Stimulated activated CD4-positive, alpha-beta T cell treated with anti-CD3 and anti-CD28 coated beads, Interleukin-12 subunit alpha, Interleukin-12 subunit beta, amount 100 ng/mL, for 48 hours (primary cell): ENCODE results near the gene IQGAP3.

ENCODE experiments used
- DNase-seq, 3 donors: peaks; one replicate each; pipeline ENCODE4 v3.0.0-alpha.2; 2020; ENCODE audit warnings: low read depth in 2 of 3, low spot score in 1 of 3

Gene IQGAP3

GRCh38 chr1:156497743-156498431 lies 74.5 kb downstream of the IQGAP3 start:
- DNase-seq, result no peak

DNA sequence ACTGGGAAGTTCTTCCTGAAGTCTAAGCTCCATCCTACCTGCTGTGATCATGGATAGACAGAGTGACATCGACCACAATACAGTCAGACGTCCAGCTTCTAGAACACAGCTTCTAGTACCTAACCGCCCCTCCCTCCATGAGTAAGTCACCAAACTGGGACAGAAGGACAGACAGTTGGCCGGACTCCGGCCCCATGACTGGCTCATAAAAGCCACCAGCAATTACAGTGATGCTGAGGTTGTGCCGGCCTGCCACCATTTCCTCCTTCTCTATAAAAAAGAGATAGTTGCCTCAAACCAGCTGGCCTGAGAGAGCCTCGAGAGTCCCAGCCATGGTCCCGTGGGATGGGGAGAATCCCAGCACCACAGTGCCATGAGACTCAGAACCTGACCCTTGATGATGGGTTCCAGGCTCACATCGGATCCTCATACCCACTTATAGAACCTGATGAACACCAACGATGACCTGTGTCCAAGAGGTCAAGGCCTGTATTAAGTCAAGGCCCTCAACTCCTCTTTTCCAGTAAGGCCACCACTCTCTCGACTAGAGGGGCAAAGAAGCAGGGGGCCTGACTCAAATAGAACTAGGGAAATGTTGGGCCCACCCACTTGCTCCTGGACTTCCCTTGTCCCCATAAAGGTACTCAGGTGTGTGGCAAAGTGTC lies 75.2 kb downstream of the IQGAP3 start:
- no peak for DNase-seq

DNA sequence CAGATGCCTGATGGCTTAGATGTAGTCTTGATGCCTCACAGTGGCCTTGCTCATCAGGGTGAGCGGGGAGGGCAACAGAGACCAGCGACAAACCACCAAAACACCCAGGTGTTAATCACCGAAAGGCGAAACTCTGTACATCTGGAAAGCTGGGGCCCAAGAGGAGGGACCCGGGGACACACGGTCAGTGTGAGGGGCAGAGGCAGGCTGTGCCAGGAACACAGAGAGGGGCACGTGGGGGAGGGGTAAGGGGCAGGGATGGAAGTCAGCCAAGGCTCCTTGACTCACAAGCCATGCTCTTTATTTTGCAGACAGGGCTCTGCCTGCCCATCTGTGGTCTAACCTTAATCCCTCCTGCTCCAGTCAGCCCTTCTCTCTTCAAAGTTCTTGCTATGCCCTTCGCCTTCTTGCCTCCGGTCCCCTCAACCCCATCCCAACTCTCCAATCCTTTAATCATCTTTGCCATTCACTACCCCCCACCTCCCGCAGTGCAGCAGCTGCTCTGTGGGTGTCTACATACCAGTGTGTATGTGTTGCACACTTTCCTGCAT lies 76.1 kb downstream of the IQGAP3 start:
- no peak for DNase-seq

DNA sequence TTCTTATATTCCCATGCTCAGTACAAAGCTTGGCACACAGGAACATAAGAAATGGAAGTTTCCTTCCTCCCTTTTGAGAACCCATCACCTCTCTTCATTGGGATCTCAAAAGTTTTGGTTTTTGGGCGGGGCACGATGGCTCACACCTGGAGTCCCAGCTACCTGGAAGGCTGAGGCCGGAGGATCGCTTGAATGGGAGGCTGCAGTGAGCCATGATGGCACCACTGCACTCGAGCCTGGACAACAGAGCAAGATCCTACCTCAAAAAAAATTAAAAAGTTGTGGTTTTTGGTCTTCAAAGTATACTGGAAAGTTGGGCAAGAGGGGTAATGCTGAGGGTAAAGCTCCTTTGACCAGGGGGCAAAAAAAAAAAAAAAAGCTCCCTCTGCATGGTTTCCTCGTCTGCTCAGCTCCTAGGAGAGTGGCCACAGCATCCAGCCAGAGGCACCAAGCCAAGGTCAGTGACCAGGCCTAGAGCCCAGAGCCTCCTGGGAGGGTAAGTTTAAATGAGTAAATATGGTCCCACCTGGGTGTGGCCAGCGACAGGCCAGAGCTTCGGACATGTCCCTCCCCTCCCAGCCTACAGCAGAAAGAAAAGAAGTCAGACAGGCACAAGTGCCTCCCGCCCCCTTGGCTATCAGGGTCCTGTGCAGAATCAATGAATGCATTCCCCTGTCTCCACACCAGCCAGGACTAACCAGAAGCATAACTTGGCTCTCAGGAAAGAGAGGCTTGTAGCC lies 76.8 kb downstream of the IQGAP3 start:
- DNase-seq, result no peak

DNA sequence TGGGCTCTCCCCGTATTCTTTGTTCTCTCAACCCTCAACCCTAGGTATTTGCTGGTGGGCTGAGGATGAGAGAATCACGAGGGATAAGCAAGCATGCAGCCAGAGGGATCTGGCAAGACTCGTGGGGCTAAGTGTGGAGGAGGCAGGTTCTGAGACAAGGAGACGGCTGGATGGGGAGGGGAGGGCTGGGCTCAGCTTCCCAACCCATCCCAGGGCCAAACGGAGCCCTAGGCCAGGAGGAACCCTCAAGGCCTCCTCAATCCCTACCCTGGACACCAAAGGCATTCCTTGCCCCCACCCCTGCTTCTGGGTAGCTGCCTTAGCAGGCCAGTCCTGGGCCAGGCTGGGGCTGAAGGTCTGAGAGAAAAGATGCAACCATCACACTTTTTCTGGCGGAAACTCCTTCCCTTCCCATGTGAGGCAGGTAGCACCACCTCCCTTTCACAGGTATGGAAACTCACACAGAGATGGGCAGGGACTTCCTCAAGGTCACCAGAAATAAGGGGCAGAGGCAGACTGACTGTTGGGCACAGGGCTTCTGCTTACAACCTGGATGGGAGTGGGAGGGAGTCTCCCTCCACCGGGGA lies 78.0 kb downstream of the IQGAP3 start:
- no peak for DNase-seq

GRCh38 chr1:156493742-156494141 lies 78.6 kb downstream of the IQGAP3 start:
- no peak for DNase-seq

DNA sequence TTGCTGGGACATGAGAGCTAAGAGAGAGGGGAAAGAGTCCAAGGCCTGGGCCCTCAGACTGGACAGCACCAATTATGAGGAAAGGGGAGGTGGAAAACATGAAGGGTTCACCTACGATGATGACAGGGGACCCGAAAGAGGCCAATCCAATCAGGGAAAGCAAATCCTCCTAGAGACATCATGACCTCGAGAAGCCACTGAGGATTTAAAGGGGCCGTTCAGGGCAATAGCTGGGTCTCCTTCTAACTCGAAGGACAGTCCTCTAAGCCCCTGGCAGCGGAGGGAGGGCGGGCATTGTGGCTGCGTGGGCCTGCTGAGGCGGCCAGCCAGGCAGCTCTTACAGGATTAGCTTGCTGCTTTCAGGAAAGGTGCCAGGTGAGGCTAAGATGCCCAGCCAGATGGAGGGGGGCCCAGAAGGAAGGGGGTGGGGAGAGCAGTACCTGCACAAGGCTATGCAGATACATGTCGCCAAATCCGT lies 79.2 kb downstream of the IQGAP3 start:
- no peak for DNase-seq

- no peak for DNase-seq
Observed at GRCh38 chr1:156492591-156493080, 79.7 kb downstream of the IQGAP3 start.

DNA sequence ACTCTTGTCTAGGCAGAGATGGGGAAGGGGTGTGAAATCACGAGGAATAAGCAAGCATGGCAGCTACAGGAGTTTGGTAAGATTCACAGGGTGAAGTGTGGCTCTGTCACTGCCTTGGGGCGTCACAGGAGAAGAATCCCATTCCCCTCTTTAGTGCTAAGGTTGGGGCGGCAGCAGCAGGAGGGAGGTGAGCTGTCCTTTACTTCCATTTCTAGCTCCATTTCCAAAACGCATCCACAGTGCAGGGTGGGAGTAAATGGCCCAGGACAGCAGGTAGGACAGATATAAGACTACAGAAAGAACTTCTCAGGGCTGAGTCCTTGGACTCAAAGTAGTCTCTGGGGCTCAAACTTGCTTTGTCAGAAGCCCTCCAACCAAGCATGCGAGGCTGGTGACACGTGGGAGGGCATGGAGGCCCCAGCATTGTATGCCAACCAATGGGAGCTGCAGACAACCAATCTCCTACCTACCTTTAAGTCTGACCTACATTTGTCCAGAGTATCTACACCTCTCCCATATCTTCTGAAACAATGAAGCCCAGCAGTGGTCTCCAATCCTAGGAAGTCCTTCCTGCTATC lies 80.3 kb downstream of the IQGAP3 start:
- no peak for DNase-seq

DNA sequence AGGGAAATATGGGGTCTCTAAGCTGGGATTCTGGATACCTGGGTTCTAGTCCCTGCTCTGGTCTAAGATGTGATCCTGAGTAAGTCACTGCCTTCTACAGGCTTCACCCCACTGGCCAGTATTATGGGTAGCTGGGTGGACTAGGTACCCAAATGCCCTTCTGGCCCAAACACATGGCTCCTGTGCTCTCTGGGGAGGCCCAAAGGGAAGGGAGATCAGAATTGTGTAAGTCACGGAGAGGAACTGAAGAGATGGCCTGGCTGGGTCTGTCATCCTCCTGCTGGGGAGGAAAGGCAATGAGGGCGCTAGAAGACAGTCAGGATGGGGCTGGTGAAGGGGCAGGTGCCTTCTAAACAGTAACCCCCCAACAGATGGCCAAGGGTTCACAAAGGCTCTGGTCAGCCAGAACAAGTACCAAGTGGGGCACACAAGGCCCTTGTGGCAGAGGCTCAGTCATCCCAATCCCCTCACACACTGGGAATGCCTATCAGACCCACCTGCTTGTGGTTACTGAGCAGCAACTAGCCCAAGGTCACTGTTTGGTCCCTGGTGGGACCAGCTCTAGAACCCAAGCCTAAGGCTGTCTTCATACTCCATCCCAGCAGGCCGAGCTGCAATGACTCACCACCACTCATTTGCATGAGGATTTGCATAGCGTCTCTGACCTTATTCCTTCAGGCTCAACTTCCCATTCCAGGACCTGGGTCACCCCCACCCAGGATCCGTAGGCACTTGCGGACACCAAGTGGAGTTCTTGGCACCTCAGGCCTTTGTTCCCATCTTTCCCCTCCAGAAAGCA lies 81.0 kb downstream of the IQGAP3 start:
- DNase-seq, result no peak

DNA sequence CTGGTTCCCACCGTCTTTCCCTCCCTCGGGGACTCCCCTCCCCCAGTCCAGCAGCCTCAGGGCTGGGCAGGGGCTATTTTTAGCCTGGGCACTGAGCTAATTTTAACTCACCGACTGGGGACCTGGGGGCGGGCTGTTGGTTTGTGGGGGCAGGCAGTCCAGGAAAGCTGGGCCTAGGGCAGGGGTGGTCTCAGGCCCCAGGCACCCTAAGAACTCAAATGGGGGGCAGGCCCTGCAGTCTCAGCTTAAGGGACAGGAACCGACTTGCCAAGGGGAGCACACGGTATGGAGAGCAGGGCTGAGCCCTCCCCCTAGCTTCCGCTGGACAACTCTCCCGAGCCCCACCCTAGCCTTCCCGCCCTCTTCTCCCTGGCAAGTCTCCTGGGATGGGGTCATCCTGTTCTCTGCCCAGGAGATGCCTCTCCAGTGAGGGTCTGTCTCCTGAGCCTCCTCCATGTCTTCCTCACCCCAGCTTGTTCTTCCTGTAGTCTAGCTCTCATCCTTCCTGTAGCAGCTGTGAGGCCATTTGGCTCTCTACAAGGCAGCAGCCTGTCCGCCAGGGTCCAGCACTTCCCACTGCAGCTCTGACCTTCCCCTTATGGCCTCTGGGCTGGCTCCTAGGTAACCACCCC lies 81.8 kb downstream of the IQGAP3 start:
- no peak for DNase-seq

DNA sequence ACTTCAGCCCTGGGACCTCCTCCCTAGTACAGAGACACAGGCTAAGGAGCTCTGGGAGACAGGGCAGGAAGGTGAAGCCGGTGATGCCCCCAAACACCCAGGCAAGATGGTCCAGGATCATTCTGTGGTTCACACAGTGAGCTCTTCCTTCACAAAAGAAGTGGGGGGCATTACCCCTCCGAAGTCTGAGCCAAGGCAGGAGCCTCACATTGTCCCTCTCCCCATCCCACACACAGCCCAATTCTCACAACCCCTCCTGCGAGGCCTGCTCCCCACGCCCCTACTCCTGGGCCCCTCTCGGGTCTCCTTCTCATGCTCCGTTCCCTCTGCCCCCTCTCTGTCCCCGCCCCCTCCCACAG lies 82.5 kb downstream of the IQGAP3 start:
- no peak for DNase-seq

DNA sequence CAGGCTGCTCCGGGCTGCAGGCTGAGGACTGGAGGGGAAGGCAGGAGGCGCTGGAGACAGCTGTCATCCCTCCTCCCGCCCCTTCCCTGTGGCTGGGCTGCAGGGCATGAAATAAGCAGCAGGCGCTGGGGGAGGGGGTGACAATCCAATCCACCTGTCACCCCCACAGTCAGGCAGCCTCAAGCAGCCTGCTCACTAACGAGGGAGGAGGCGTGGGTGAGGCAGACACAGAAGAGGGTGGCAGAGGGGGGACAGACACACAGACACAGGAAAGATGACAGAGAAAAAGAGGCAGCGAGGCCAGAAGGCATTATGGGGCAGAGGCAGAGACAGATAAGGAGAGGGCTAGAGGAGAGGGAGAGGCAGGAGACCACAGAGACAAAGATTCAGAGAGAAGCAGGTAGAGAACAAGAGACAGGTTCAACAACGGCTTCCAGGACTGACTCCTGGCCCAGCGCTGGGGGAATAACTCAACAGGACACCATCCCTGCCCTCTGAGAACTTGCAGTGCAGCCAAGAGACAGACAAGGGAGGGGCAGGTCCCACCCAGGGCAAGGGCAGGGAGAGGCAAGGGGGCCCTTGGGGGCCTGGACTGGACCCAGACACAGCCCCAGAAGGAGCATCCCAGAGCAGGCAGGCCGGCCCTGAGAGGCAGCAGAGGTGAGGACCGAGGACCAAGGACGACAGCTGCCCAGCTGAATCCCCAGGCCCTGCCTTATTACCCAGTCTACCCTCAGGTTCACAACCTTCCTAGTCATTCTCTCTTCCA lies 83.0 kb downstream of the IQGAP3 start:
- DNase-seq, result no peak

- DNase-seq, result no peak
Observed at GRCh38 chr1:156488566-156489165, 83.7 kb downstream of the IQGAP3 start.

GRCh38 chr1:156487862-156488261 lies 84.5 kb downstream of the IQGAP3 start:
- peak in 1 of 3 donors; percentile 14 for DNase-seq

GRCh38 chr1:156486421-156487344 lies 85.7 kb downstream of the IQGAP3 start:
- DNase-seq, result no peak

- no peak for DNase-seq
Observed at GRCh38 chr1:156485984-156486383, 86.4 kb downstream of the IQGAP3 start.
